ENCODE data around the gene TRIM5.

The TRIM5 gene

GRCh38 chr11:5621580-5621979 lies 63.3 kb downstream of the TRIM5 start:
- no peak for DNase-seq

GRCh38 chr11:5620651-5621521 lies 64.0 kb downstream of the TRIM5 start:
- no peak for DNase-seq

GRCh38 chr11:5618807-5619206 lies 66.1 kb downstream of the TRIM5 start:
- DNase-seq = no peak
